Stimulated activated CD4-positive, alpha-beta T cell treated with anti-CD3 and anti-CD28 coated beads, Interleukin-2, amount 100 ng/mL, for 4 hours (primary cell): ENCODE results near the gene ZCCHC4.

Source experiments
- DNase-seq: peaks from one replicate; pipeline ENCODE4 v3.0.0-alpha.2; 2020; ENCODE audit warnings: low read depth

Gene ZCCHC4, protein sequence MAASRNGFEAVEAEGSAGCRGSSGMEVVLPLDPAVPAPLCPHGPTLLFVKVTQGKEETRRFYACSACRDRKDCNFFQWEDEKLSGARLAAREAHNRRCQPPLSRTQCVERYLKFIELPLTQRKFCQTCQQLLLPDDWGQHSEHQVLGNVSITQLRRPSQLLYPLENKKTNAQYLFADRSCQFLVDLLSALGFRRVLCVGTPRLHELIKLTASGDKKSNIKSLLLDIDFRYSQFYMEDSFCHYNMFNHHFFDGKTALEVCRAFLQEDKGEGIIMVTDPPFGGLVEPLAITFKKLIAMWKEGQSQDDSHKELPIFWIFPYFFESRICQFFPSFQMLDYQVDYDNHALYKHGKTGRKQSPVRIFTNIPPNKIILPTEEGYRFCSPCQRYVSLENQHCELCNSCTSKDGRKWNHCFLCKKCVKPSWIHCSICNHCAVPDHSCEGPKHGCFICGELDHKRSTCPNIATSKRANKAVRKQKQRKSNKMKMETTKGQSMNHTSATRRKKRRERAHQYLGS

GRCh38 chr4:25312496-25313200 lies at the start of gene ZCCHC4:
TSS of gene ZCCHC4 (plus strand) at chr4:25312774. CDS start at chr4:25312810, 36 bp downstream.
- peak; percentile 80 for DNase-seq

GRCh38 chr4:25271866-25272265 lies 40.7 kb upstream of the ZCCHC4 start:
- no peak for DNase-seq

GRCh38 chr4:25280210-25280609 lies 32.4 kb upstream of the ZCCHC4 start:
- no peak for DNase-seq

DNA sequence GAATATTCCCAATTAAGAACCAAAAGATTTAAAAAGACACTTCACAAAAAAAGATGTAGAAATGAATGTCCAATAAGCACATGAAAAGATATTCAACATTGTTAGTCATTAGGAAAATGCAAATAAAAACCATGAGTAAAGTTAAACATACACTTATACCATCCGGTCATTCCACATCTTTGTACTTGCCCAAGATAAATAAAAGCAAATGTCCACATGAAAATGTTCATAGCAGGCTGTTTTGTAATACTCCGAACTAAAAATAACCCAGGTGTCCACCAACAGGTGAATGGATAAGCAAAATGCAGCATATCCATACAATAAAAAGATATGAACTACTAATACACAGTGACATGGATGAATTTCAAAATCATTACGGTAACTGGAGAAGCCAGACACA lies 28.6 kb upstream of the ZCCHC4 start:
- no peak for DNase-seq

- no peak for DNase-seq
Observed at GRCh38 chr4:25284466-25284865, 28.1 kb upstream of the ZCCHC4 start.

DNA sequence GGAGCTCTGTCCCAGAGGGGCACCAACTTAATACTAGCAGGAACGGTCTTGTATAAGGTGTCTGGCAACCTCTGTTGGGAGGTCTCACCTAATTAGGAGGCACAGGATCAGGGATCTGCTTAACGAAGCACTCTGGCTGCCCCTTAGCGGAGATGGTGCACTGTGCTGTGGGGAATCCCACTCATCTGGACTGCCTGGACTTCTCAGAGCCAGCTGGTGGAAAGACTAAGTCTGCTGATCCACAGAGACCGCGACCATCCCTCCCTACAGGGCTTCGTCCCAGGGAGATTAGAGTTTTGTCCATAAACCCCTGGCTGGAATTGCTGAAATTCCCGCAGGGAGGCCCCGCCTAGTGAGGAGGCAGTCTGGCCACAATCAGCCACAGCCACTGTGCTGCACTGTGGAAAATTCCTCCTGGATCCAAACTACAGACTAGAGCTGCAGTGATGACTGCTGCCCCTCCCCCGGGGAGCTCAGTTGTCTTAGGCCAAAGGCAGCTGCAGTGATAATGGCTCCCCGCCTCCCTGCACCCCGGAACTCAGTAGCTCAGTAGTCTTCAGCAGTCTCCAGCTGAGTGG lies 22.0 kb upstream of the ZCCHC4 start:
- no peak for DNase-seq

GRCh38 chr4:25291158-25291733 lies 21.3 kb upstream of the ZCCHC4 start:
- DNase-seq = no peak

DNA sequence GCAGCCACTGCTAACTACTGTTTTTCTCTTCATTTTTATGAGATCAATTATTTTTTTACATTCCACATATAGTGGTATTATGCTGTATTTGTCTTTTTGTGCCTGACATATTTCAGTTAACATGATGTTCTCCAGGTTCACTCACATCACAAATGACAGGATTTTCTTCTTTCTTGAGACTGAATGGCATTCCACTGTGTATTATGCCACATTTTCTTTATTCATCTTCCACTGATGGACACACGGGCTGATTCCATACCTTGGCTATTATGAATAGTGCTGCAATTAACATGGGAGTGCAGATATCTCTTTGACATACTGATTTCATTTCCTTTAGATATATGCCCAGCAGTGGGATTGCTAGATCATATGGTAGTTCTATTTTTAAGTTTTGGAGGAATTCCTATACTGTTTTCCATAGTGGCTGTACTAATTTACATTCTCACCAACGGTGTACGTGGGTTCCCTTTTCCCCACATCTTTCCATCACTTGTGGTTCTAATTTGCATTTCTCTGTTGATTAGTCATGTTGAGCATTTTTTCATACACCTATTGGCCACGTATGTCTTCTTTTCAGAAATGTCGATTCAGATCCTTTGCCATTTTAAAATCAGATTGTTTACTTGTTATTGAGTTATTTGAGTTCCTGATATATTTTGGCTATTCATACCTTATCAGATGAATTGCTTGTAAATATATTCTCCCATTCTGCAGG lies 14.9 kb upstream of the ZCCHC4 start:
- no peak for DNase-seq

DNA sequence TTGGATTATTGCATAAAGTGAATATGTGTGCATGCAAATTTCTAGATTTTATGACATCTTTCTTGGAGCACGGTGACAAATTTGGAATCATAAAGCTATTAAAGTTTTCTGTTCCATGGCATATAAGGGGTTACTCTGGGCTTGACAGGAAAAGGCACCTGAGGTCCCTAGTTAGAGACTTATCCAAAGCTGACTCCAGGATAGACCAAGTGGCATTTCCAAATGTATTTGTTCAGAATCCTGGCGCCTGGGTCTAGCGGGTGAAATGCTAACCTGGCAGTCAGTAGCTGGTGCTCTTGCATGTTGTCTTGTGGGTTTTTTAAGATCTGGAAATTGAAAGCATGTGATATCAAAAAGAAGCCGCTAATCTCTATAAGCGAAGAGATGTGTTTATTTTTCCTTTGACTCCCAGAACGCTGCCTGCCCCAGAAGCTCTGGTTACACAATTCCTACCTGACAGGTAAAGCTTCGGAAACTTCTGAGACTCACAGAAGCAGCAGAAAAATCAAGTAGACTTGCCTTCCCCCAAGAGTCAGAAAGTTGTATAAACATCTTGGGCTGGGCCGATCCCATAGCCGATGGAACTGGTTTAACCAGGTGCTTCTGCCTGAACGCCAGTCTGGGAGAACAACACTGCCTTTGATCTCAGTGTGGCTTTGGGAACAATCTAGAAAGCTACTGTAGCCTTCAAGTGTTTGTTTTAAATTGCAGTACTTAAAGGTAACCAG lies 12.9 kb upstream of the ZCCHC4 start:
- DNase-seq = no peak

DNA sequence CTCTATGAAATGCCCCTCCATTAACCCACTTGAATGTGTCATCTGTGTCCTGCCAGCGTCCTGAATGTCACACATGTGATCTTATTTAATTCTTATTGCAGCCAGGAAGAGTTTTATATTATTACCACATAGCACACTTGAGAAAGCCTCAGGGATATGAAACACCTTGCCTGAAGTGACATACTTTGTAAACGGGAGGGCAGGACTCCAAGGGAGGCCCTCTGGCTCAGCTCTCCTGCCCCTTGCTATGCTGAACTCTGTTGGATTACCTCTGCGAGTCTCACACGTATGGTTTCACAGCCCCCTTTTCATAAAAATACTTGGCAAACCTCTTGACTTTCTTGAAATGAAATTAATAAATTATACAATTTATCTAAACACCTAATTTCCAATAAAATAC lies 11.1 kb upstream of the ZCCHC4 start:
- DNase-seq = no peak

- no peak for DNase-seq
Observed at GRCh38 chr4:25302626-25303025, 9.9 kb upstream of the ZCCHC4 start.

GRCh38 chr4:25303578-25303977 lies 9.0 kb upstream of the ZCCHC4 start:
- no peak for DNase-seq

DNA sequence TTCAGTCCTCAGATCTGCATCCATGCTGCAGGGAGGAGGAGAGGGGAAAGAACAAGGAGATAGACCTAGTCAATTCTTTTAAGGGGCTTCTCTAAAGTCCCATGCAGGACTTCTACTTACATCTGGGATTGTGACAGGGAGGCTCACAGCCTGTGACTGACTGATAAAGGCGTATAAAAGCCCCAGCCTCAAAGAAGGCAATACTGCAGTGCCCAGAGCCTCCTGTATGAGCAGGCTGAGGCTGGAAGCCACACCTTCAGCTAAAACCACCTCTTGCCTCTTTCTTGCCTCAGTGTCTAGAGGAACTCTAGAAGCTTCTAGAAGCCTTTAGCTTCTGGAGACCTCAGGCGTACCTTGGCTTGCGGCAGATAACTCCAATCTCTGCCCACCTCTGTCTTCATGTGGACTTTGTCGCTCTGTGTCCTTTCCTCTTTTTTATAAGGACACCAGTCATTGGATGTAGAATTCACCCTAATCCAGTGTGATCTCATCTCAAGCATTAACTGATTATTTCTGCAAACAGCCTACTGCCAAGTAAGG lies 6.0 kb upstream of the ZCCHC4 start:
- DNase-seq = no peak

- DNase-seq = no peak
Observed at GRCh38 chr4:25307596-25307995, 5.0 kb upstream of the ZCCHC4 start.

DNA sequence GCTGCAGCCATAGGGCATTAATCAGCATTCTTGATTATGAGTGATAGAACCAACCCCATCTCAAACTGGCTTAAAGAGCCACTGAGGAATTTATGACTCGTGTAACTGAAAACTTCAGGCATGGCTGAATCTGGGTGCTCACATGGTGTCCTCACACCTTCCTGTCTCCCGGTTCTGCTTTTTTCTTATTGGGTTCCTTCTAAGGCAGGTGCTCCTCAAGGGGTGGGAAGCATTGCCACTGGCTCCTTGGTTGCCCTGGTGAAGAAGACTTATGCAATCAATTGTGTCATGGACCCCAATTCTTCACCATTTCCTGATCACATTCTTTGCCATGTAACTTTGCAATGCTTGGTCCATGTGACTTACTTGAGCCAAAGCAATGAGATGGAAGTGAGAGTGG lies 4.3 kb upstream of the ZCCHC4 start:
- no peak for DNase-seq

DNA sequence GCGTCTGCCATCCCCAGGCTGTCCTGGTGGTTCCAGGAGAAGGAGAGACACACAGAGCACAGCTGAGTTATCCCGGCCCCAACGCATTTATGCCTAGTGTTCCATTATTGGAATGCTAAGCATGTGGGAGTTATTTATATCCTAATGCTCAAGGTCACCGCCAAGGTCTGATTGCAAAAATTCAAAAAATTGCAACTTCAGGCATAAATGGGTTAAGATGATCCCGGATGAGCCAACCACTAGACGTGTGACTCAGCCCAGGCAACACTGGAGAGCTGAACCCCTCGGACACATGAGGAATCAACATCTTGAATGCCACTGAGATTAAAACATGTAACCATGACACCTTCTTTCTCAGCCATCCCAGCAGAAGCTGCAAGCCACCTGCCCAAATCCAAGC lies 3.8 kb upstream of the ZCCHC4 start:
- no peak for DNase-seq

DNA sequence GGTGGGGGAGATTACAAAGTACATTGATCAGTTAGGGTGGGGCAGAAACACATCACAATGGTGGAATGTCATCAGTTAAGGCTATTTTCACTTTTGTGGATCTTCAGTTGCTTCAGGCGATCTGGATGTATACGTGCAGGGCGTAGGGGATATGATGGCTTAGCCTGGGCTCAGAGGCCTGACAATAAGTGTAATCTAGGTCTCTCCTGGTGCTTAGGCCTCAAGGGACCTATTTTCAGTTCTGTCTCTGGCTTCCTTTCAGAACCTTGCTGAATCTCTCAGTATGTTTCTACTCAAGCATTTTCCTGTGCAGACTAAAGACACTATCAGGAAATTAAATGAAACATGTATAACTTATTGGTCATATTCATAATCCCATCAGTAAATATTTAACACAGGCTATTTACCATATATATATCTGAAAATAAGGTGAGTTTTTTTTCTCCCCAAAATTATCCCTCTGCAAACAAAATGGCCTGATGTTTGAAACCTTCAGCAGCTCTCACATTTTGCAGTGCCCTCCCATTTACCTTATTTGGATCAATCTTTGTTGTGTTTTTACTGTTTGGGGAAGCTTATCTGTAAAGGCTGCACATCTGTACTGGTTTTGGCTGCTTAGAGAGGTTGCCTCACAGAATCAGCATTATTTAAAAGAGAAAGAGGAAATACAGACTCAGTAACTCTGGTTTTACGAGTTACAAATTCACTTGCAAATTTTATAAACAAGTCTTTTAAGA lies 2.3 kb upstream of the ZCCHC4 start:
- no peak for DNase-seq

DNA sequence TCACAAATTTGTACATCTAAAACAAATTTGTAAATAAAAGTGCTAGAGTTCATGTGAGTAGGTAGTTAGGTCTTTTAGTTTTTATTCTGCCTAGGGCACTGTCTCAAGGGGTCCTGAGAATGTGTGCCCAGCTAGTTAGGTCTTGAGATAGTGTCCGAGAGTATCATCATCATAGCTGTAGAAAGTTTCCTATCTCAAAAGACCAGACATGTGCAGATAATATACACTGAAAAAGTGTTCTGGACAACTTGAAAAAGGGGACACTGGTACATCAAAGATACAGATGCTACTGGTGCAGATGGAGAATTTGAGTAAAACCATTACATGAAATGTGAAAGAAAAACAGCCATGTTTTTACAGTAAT lies 1.8 kb upstream of the ZCCHC4 start:
- no peak for DNase-seq

- DNase-seq = no peak
Observed at GRCh38 chr4:25313201-25313895, 774 bp downstream of the ZCCHC4 start.

- no peak for DNase-seq
Observed at GRCh38 chr4:25320336-25320735, 7.8 kb downstream of the ZCCHC4 start.
